Prostate gland (tissue), 2 donors: ENCODE measurements around the gene APBA3.

Experiments used
- CTCF ChIP-seq, 4 experiments: fragments of 200-600 bp in 2 of 4; fragments of 450-650 bp in 2 of 4; sonication (generic) in 2 of 4; IDR thresholded peaks; 1 replicate in 3 of 4; 2 replicates in 1 of 4; pipeline ENCODE4 v1.5.1; 2016 to 2019; ENCODE audit warnings: antibody characterized with exemption in 4 of 4, mild to moderate bottlenecking in 2 of 4, moderate library complexity in 2 of 4
- POLR2A ChIP-seq: fragments of 450-650 bp; IDR thresholded peaks from one replicate; pipeline ENCODE4 v1.6.1; 2016; ENCODE audit warnings: antibody characterized with exemption, mild to moderate bottlenecking
- POLR2AphosphoS5 ChIP-seq: sonication (generic); formaldehyde crosslinking; IDR thresholded peaks from one replicate; pipeline ENCODE4 v1.6.1; 2017; ENCODE audit warnings: antibody characterized with exemption

DNA sequence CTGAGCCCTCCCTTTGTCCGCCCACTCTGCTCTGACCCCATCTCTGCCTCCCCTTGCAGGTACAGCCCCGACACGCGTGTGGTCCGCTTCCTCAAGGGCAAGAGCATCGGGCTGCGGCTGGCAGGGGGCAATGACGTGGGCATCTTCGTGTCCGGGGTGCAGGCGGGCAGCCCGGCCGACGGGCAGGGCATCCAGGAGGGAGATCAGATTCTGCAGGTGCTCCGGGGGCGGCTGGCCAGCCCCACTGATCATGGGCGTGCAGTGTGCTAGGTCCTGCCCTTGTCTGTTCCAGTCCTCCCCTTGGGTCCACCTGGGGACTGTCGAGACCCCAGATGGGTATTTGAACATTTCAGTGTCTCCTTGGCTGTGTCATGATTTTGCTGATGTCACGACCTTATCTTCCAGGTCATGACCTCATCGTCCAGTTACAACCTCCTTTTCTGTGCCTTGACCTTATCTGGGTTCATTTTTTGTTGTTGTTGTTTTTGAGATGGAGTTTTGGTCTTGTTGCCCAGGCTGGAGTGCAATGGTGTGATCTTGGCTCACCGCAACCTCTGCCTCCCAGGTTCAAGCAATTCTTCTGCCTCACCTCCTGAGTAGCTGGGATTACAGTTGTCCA, 25.3 kb downstream of the APBA3 start:
- TF ChIP-seq CTCF (IDR thresholded peaks at IDR 0.05) (no peak), POLR2A (no peak), POLR2AphosphoS5 (no peak)
